ENCODE measurements around the gene ECE1.

Gene ECE1

GRCh38 chr1:21325731-21326387, 35.6 kb upstream of the ECE1 start:
- FAIRE-seq = no peak
- no peak for DNase-seq (ENCODE audit: insufficient read length, low spot score)

GRCh38 chr1:21325231-21325718, 35.0 kb upstream of the ECE1 start:
- FAIRE-seq (no peak), DNase-seq (ENCODE audit: insufficient read length, low spot score) (no peak)

- FAIRE-seq (no peak), DNase-seq (ENCODE audit: insufficient read length, low spot score) (peak; percentile 73)
These were observed 34.3 kb upstream of the ECE1 start for GRCh38 chr1:21324368-21325141.

GRCh38 chr1:21323091-21323490, 32.8 kb upstream of the ECE1 start:
- DNase-seq (ENCODE audit: insufficient read length, low spot score) (no peak), FAIRE-seq (no peak)

- no peak for FAIRE-seq
- no peak for DNase-seq (ENCODE audit: insufficient read length, low spot score)
These were observed 32.4 kb upstream of the ECE1 start for GRCh38 chr1:21322681-21323016.

- DNase-seq (ENCODE audit: insufficient read length, low spot score) = no peak
These were observed 31.9 kb upstream of the ECE1 start for GRCh38 chr1:21321963-21322680.

GRCh38 chr1:21320410-21321108, 30.3 kb upstream of the ECE1 start:
- DNase-seq (ENCODE audit: insufficient read length, low spot score) = no peak
- FAIRE-seq = no peak

More at GRCh38 chr1:21321963-21322680, 31.9 kb upstream of the ECE1 start:
- no peak for FAIRE-seq

GRCh38 chr1:21319447-21320407, 29.5 kb upstream of the ECE1 start:
- no peak for DNase-seq (ENCODE audit: insufficient read length, low spot score)
- no peak for FAIRE-seq

- FAIRE-seq = no peak
- no peak for DNase-seq (ENCODE audit: insufficient read length, low spot score)
These were observed 28.5 kb upstream of the ECE1 start for GRCh38 chr1:21318714-21319159.

GRCh38 chr1:21318057-21318713, 27.9 kb upstream of the ECE1 start:
- no peak for FAIRE-seq
- DNase-seq (ENCODE audit: insufficient read length, low spot score) = no peak

- DNase-seq (ENCODE audit: insufficient read length, low spot score) = no peak
- FAIRE-seq = no peak
These were observed 27.4 kb upstream of the ECE1 start for GRCh38 chr1:21317690-21318043.

- DNase-seq (ENCODE audit: insufficient read length, low spot score) = no peak
- no peak for FAIRE-seq
These were observed 26.9 kb upstream of the ECE1 start for GRCh38 chr1:21317035-21317689.

GRCh38 chr1:21314743-21315396, 24.6 kb upstream of the ECE1 start:
- no peak for FAIRE-seq
- no peak for DNase-seq (ENCODE audit: insufficient read length, low spot score)

GRCh38 chr1:21313886-21314721, 23.8 kb upstream of the ECE1 start:
- DNase-seq (ENCODE audit: insufficient read length, low spot score) (no peak), FAIRE-seq (no peak)

GRCh38 chr1:21313203-21313885, 23.1 kb upstream of the ECE1 start:
- peak; percentile 60 for DNase-seq (ENCODE audit: insufficient read length, low spot score)
- FAIRE-seq = no peak

- FAIRE-seq = no peak
- DNase-seq (ENCODE audit: insufficient read length, low spot score) = no peak
These were observed 22.2 kb upstream of the ECE1 start for GRCh38 chr1:21312407-21312992.
